Activated T-helper 1 cell treated with anti-CD3 and anti-CD28 coated beads, Interleukin-2, amount 50 U/mL, for 16 hours (primary cell): ENCODE measurements around the gene BMF.
A peak's percentile ranks its signal among the peaks of the same experiment; 100 is the strongest.

Experiments used
- DNase-seq, 2 donors: peaks; one replicate each; pipeline ENCODE4 v3.0.0-alpha.2; 2020; ENCODE audit warnings: low read depth in 1 of 2, low spot score in 1 of 2

The BMF gene

GRCh38 chr15:40050788-40051470, 57.8 kb downstream of the BMF start:
- DNase-seq: no peak

GRCh38 chr15:40048926-40049475, 59.7 kb downstream of the BMF start:
- no peak for DNase-seq

- DNase-seq: no peak
Measured at GRCh38 chr15:40048211-40048792, 60.4 kb downstream of the BMF start.

GRCh38 chr15:40047415-40048210, 61.1 kb downstream of the BMF start:
- DNase-seq: peak in 1 of 2 donors; percentile 43

- no peak for DNase-seq
Measured at GRCh38 chr15:40046721-40047414, 61.8 kb downstream of the BMF start.

GRCh38 chr15:40045572-40046217, 63.0 kb downstream of the BMF start:
- no peak for DNase-seq

GRCh38 chr15:40044717-40045571, 63.7 kb downstream of the BMF start:
- DNase-seq: peak; percentile 57 to 77

GRCh38 chr15:40043927-40044716, 64.6 kb downstream of the BMF start:
- DNase-seq: no peak

- no peak for DNase-seq
Measured at GRCh38 chr15:40042791-40043320, 65.8 kb downstream of the BMF start.

- DNase-seq: no peak
Measured at GRCh38 chr15:40040770-40041169, 67.9 kb downstream of the BMF start.

GRCh38 chr15:40040293-40040635, 68.4 kb downstream of the BMF start:
- DNase-seq: no peak

- DNase-seq: peak; percentile 86 to 87
Measured at GRCh38 chr15:40038638-40039543, 69.8 kb downstream of the BMF start, which contains the start of gene SRP14. TSS of gene SRP14 (minus strand) at chr15:40039181. CDS start at chr15:40039116, 65 bp downstream.

- no peak for DNase-seq
Measured at GRCh38 chr15:40038275-40038637, 70.4 kb downstream of the BMF start.
